ENCODE measurements around the gene SSX4B.
"Not testable (repeated sequence)": the region's sequence is repeated elsewhere in the genome, so short reads cannot be mapped to it uniquely, and the experiment has no call there.

DNA sequence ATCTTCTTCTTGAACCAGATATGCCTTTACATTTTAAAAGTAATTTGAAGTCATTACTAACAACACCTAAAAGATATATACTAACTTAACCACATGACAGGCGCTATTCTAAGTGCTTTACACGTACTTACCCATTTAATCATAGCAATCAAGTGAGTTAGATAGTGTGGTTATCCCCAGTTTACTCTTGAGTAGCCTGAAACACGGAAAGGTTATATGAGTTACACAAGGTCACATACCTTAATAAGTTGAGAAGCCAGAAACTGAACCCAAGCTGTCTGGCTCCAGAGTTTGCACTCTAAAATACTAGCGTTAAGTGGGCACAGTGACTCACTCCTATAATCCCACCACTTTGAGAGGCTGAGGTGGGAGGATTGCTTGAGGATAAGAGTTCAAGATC lies 18.4 kb upstream of the SSX4B start:
- not testable (repeated sequence) for TF ChIP-seq EZH2 (IDR thresholded peaks at IDR 0.05; ENCODE audit: low read depth, unreplicated experiment); JUNB (IDR thresholded peaks at IDR 0.05; ENCODE audit: unreplicated experiment); EZH2phosphoT487 (IDR thresholded peaks at IDR 0.05; ENCODE audit: unreplicated experiment); CREB1 (CRISPR knock-in tag; IDR thresholded peaks at IDR 0.05; ENCODE audit: low read depth); POLR2AphosphoS5 (IDR thresholded peaks at IDR 0.05; ENCODE audit: low read depth); STAT1 (IDR thresholded peaks at IDR 0.05; ENCODE audit: unreplicated experiment); ZNF331 (CRISPR knock-in tag; IDR thresholded peaks at IDR 0.05; ENCODE audit: low read depth)
- TF ChIP-seq, protein P1, sequence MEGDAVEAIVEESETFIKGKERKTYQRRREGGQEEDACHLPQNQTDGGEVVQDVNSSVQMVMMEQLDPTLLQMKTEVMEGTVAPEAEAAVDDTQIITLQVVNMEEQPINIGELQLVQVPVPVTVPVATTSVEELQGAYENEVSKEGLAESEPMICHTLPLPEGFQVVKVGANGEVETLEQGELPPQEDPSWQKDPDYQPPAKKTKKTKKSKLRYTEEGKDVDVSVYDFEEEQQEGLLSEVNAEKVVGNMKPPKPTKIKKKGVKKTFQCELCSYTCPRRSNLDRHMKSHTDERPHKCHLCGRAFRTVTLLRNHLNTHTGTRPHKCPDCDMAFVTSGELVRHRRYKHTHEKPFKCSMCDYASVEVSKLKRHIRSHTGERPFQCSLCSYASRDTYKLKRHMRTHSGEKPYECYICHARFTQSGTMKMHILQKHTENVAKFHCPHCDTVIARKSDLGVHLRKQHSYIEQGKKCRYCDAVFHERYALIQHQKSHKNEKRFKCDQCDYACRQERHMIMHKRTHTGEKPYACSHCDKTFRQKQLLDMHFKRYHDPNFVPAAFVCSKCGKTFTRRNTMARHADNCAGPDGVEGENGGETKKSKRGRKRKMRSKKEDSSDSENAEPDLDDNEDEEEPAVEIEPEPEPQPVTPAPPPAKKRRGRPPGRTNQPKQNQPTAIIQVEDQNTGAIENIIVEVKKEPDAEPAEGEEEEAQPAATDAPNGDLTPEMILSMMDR (conservative IDR thresholded peaks at IDR 0.05; ENCODE audit: low read depth in 2 of 2): not testable (repeated sequence)
- TF ChIP-seq, protein P2, sequence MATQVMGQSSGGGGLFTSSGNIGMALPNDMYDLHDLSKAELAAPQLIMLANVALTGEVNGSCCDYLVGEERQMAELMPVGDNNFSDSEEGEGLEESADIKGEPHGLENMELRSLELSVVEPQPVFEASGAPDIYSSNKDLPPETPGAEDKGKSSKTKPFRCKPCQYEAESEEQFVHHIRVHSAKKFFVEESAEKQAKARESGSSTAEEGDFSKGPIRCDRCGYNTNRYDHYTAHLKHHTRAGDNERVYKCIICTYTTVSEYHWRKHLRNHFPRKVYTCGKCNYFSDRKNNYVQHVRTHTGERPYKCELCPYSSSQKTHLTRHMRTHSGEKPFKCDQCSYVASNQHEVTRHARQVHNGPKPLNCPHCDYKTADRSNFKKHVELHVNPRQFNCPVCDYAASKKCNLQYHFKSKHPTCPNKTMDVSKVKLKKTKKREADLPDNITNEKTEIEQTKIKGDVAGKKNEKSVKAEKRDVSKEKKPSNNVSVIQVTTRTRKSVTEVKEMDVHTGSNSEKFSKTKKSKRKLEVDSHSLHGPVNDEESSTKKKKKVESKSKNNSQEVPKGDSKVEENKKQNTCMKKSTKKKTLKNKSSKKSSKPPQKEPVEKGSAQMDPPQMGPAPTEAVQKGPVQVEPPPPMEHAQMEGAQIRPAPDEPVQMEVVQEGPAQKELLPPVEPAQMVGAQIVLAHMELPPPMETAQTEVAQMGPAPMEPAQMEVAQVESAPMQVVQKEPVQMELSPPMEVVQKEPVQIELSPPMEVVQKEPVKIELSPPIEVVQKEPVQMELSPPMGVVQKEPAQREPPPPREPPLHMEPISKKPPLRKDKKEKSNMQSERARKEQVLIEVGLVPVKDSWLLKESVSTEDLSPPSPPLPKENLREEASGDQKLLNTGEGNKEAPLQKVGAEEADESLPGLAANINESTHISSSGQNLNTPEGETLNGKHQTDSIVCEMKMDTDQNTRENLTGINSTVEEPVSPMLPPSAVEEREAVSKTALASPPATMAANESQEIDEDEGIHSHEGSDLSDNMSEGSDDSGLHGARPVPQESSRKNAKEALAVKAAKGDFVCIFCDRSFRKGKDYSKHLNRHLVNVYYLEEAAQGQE (IDR thresholded peaks at IDR 0.05; ENCODE audit: unreplicated experiment): not testable (repeated sequence)
